ENCODE data around the gene ANKRD7.

- no peak for TF ChIP-seq CTCF (IDR thresholded peaks at IDR 0.05)
- no peak for TF ChIP-seq EP300 (IDR thresholded peaks at IDR 0.05; ENCODE audit: borderline replicate concordance in 1 of 2, low read depth in 1 of 2, low read length in 1 of 2)
- no peak for TF ChIP-seq ZBTB33 (IDR thresholded peaks at IDR 0.05; ENCODE audit: borderline replicate concordance, low read depth)
- no peak for TF ChIP-seq TEAD4 (IDR thresholded peaks at IDR 0.05; ENCODE audit: borderline replicate concordance, insufficient read depth)
Observed at GRCh38 chr7:118243695-118244094, 19.2 kb downstream of the ANKRD7 start.
